Stimulated activated CD8-positive, alpha-beta memory T cell treated with anti-CD3 and anti-CD28 coated beads, Interleukin-12 subunit alpha, Interleukin-12 subunit beta, amount 100 ng/mL, for 24 hours (primary cell): ENCODE data around the gene ABCG2.

ENCODE experiments used
- DNase-seq: peaks from one replicate; pipeline ENCODE4 v3.0.0-alpha.2; 2020; ENCODE audit errors: extremely low read depth

The ABCG2 gene

DNA sequence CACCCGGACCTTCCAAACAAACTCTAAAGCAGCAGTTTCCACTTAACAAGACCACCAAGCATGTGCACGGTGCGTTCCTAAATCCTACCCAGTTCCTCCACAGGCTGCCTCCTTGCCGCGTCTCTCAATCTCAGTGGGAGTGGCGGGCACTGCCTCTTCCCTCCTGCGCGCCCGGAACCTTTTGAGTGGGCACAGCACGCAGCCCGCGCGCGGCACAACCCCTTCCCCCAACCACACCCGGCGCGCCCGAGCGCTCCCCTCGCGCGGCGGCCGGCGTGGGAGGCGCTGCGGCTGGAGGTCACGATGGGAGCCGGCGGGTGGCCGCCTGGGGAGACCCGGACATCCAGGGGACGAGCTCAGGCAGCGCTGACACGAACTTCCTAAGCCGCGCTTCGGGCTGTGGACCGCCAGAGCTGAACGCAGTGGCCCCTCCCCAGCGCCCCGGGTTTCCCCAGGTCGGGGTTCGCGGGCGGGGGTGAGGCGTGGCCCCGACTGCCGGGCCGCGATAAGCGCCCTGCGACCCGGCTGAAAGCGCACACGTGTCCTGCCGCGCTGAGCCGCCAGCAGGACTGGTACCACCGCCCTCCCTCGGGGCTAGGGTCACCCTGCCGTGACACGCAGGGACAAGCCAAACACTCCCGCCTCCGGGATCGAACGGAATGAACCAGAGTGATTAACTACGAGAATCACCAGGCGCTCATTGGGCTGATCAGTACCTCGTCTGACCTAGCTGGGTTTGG lies at the start of gene ABCG2:
TSS of gene ABCG2 (minus strand) at position 151 of the 740 bp plus-strand sequence. CDS start 18,644 bp downstream, outside the sequence.
- peak; percentile 3 for DNase-seq

DNA sequence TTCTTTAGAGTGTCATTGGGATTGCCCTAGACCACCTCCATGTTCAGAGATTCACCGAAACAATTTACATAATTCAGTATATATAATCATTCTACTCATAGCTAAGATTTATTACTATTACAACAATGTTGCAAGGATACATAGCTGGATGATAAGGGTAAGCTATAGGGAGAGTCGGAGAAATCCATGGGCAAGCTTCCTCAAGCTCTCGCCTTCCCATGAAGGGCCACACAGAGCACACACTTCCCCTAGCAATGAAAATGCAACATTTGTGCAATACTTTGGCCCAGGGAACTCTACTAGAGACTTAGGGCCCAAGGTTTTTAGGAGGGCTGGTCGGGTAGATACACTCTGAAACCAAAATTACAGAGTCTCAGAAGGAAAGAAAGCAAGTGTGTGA lies 49.7 kb upstream of the ABCG2 start:
- DNase-seq = no peak

DNA sequence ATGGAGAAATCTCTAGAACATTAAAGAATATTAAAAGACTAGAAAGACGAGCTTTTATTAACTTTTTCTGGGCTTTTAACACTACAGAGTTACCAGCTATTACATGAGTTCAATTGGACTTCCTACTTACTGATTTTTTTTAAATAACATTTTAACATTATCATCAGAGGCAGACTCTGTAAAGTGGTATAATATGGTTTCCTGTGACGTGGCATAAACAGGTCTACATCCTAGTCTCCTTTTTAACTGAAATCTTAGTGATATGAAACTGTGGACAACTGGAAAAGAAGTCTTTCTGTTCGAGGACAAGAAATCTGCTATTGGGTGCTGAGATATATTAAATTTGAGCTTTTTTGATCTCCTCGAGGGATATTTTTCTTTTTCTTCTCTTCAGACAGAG lies 48.7 kb upstream of the ABCG2 start:
- DNase-seq = no peak

DNA sequence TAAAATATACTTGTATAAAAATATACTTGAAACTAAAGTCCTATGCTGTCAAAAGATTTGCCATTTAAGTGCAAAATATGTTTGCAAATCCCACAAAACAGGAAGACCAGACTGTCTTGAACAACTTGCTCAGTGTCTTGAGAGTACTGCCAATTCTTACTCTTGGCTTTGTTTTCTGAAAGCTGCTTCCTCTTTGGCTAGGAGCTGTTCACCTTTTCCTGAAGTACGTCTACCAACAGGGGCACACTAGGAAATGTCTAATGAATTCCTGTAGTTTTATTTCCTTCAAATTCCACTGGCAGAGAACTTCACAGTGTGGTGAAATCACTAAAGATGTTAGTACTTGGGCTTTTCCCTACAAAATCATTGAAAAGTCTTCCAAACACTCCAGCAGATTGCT lies 46.4 kb upstream of the ABCG2 start:
- no peak for DNase-seq

DNA sequence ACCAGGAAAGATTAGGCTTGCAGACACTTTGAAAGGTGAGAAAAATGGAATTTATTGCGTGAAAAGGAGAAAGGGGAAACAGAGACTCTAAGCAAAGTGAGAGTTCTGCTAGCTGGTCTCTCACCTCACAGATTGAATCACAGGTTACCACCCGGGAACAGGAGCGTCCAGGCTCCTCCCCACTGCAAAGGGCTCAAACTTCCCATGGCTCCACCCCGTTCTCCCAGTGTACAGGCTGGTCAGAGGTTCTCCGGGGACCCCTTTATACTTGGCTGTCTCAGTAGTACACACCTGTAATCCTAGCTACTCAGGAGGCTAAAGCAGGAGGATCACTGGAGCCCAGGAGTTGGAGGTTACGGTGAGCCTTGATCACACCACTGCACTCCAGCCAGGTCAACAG lies 44.0 kb upstream of the ABCG2 start:
- no peak for DNase-seq

DNA sequence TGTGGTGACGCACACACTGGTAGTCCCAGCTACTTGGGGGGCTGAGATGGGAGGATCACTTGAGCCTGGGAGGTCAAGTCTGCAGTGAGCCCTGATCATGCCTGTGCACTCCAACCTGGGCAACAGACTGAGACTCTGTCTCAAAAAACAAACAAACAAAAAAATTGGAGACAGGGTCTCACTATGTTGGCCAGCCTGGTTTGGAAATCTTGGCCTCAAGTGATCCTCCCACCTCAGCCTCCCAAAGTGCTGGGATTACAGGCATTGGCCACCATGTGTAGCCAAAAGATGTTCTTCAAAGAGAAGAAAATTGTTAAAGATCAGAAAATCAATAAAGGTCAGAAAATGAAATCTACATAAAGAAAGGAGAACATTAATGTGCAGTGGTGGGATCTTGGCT lies 41.7 kb upstream of the ABCG2 start:
- no peak for DNase-seq

DNA sequence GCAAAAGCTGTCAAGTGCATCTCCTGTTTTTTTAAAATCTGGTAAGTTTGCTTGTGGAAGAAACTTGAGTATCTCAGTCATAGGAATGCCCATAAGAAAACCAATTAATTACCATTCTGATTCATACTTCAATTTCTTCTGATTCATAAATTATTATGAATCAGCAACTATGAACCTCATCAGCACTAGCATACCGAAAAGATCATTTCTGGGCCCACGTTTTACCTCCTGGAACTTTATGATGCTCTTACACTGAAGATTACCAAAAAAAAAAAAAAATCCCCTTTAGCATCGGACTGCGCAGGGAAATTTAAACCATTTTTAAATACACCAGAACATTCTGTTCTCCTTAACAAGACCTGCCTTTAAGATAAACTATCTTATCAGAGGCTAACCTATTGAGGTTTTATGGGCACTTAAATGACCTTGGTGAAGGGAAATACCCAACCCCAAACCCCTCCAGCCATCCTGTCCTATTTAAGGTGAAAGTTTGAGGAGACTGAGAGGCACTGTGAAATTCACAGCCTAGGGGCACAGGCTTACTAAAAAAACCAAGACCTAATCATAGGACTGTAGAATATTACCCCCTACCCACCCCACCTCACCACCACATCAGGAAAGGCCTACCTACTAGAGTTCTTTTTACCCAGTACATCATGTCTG lies 38.2 kb upstream of the ABCG2 start:
- no peak for DNase-seq

DNA sequence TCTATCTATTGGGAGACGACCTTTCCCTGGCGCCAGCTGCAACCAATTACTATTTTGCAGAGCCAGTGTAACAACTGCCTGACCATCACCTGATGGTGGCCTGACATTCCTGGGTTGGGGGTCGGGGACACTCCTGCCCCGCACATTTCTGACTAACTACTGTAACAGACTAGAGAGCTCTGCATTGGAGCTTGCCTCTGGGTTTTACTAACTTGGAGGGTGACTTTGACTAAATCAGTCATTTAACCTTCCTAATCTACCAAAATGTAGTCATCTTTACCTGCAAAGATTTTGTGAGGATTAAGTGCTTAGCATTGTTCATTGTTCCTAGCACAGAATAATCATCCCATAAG lies 37.5 kb upstream of the ABCG2 start:
- DNase-seq = no peak

DNA sequence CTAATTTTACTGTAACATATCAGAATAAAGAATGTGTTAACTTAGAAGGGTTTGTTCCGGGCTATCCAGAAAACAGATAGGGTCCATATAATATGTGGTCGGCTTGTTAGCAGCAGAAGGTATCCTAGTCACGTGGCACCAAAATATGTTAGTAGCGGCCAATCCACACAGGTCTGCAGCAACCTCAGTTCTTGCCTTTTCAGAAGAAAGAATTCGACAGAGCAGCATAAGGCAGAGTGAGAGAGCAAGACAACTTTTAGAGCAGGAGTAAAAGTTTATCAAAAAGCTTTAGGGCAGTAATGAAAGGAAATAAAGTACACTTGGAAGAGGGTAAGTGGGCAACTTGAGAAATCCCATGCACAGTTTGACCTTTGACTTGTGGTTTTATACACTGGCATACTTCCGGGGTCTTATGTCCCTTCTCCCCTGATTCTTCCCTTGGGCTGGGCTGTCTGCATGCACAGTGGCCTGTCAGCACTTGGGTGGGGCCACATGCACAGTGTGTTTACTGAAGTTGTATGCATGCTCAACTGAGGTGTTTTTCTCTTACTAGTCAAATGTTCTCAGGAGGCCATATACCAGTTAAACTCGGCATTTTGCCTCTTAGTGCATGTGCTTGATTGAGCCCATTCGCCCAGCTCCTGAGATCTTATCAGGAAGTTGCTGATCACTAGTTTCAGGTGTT lies 37.0 kb upstream of the ABCG2 start:
- no peak for DNase-seq

DNA sequence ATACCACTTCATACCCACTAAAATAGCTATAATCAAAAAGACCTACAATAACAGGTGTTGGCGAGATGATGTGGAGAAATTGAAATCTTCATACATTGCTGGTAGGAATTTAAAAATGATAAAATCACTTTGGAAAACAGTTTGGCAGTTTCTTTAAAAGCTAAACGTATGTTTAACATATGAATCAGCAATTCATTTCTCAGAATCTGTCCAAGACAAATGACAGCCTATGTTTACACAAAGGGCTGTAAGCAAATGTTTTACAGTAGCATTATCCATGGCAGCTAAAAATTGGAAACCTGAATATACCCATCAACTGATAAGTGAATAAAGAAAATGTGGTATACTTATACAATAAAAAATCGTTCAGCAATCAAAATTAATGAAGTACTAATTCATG lies 33.0 kb upstream of the ABCG2 start:
- no peak for DNase-seq

DNA sequence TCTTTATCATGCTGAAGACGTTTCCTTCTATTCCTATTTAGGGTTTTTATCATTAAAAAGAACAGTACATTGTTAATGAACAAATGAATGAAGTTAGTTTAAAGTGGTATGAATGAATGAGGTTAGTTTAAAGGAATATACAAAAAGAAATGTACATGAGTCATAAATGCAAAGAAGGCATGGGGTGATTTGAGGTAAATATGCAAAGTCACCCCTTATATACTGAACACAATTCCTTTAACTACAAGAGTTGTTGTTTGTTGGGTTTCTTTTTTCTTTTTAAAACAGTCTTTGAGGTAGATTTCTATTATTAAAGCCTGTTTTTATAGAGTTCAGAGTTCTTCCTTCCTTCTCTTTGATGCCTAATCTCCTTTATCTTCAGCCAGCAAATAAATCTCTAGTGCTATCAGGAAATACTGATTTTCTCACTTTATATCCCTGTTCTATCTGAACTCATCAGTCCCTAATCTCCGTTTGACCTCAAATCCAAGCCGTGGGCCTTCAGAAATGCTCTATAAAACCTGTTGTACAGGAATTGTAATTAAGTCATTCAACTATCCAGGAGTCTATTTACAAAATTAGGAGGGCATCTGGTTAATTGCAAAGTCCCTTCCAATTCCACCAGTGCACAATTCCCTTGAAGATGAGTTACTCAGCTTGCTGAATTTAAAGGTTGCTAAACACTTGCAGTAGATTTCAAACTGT lies 31.6 kb upstream of the ABCG2 start:
- DNase-seq = no peak

DNA sequence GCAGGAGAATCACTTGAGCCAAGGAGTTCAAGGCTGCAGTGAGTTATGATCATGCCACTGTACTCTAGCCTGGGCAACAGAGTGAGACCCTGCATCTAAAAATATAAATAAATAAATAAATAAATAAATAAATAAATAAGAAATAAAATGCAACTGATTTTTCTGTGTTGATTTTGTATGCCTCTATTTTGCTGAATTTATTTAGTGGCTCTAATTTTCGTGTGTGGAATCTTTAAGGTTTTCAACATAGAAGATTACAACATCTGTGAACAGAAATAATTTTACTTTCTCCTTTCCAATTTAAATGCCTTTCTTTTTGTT lies 30.9 kb upstream of the ABCG2 start:
- DNase-seq = no peak

DNA sequence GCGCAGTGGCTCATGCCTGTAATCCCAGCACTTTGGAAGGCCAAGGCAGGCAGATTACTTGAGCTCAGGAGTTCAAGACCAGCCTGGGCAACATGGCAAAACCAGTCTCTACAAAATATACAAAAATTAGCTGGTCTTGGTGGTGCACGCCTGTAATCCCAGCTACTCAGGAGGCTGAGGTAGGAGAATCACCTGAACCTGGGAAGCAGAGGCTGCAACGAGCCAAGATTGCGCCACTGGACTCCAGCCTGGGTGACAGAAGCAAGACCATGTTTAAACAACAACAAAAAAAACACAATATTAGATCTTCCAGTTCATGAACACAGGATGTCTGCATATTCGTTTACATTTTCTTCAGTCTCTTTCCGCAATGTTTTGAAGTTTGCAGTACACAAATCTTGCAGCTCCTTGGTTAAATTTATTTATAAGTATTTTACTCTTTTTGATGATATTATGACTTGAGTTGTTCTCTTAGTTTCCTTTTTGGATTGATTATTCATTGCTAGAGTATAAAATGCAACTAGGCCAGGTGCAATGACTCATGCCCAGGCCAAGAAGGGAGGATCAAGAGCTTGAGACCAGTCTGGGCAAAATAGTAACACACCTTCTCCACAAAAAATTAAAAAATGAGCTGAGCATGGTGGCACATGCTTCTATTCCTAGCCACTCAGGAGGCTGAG lies 30.4 kb upstream of the ABCG2 start:
- no peak for DNase-seq

DNA sequence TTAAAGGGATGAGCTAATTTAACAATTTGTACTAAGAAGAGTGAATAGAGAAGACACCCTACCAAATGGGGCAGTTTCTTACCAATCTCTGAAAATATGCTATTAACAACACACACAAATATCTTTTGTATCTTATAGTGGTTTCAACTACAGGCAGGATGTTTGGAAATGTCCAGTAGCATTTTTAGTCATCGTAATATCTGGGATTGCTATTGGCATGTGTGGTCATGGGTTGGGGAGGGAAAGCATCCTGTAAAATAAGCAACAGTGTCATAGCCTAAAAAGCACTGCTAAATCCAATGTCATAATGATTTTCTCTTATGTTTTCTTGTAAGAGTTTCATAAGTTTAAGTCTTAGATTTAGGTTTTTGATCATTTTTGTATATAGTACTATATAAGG lies 29.3 kb upstream of the ABCG2 start:
- DNase-seq = no peak

DNA sequence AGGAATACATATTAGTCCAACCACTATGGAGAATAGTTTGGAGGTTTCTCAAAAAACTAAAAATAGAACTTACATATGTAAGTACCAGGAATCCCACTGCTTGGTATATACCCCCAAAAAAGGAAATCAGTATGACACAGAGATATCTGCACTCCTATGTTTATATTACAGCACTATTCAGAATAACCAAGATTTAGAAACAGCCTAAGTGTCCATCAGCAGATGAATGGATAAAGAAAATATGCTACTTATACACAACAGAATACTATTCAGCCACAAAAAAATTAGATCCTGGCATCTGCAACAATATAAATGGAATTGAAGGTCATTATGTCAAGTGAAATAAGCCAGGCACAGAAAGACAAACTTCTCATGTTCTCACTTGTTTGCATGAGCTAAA lies 27.5 kb upstream of the ABCG2 start:
- DNase-seq = no peak

DNA sequence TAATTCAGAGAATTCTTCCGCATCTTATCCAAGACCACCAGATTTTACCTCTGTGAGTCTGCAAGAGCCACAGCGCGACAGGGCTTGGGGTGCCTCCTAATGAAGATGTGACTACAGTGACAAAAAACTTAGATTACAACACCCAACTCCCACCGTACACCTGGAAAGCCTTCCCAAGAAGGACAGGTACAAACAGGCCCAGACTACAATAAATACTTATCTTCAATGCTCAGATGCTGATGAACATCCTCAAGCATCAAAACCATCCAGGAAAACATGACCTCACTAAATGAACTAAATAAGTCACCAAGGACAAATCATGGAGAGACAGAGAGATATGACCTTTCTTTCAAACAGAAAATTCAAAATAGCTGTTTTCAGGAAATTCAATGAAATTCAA lies 20.8 kb upstream of the ABCG2 start:
- DNase-seq = no peak

DNA sequence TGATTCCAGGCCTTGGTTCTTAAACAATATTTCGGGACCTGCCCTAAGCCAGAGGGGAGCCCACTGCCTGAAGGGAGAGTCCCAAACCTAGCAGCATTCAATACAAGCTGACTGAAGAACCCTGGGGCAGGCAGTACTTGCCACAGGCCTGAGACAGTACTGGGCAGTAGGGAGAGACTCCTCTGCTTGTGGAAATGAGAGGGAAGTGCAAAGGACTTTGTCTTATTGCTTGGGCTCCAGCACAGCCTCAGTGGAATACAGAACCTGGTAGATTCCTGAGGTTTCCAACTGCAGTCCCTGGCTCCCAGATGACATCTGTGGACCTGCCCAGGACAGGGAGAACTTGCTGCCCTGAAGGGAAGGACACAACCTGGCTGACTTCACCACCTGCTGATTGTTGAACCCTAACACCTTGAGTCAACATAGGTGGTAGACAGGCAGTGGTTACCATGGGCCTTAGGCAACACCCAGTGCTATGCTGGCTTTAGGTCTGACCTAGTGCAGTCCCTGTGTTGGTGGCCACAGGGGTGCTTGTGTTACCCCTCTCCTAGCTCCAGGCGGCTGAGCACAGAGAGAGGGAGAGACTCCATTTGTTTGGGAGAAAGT lies 20.3 kb upstream of the ABCG2 start:
- no peak for DNase-seq

DNA sequence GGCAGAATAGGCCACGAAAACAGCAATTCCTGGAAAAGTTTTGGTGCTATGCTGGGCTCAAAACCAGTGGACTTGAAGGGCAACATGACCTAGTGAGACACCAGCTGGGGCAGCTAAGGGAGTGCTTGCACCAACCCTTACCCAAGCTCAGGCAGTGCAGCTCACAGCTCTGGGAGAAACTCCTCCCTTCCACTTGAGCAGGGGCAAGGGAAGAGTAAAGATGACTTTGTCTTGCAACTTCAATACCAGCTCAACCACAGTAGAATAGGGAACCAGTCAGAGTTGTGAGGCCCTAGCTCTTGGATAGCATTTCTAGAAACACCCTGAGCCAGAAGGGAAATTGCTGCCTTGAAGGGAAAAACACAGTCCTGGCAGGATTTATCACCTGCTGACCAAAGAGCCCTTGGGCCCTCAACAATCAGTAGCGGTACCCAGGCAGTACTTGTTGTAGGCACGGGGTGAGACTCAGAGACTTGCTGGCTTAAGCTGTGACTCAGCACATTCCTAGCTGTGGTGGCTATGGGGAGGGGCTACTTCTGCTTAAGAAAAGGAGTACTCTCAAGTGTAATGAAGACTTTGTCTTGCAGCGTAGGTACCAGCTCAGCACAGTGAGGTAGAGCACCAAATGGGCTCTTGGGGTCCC lies 19.7 kb upstream of the ABCG2 start:
- DNase-seq = no peak

DNA sequence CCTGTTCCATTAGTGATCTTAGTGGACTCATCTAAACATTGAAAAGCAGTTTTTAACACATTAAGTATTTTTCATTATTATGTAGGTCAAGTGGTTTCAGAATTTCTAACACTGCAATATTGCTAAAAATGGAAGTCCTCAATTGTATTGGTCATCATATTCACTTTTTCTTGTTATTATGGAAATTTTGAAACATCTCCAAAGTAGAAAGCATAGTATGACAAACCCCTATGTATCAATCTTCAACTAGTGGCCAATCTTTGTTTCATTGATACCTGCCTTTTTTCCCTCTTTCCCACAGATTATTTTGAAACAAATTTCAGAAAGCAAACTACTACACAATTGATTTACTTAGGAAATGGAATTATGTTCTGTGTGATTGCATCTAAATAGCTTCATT lies 14.5 kb upstream of the ABCG2 start:
- no peak for DNase-seq

DNA sequence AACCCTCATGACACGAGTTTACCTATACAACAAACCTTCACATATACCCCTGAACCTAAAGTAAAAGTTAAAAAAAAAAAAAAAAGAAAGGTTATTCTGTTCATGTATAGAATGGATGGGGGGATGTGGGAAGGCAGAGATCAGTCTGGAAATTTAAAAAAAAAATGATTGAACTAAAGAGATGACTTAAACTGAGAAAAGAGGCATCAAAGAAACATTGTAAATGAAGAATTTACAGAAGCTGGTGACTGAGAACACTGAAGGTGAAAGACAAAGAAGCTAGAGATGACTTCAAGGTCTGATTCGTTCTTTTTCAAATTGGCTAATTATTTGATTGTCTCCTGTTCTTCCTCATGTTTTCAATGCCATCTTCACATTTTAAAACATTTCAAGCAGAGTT lies 12.8 kb upstream of the ABCG2 start:
- DNase-seq = no peak

DNA sequence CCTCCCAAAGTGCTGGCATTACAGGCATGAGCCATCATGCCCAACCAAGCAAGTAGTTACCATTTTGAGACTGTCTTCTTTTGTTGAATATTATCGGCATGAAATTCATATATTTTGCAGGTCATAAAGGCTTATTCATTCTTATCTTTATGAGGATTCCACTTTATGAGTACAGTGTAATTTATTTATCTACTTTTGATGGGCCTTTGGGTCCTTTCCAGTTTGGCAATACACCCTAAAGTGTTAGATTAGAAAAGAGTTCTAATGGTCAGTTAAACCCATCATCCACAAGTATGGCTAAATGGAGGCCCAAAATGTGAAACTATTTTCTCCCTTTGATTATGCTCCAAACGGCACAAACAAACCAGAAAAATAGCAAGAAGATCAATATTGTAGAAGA lies 10.9 kb upstream of the ABCG2 start:
- DNase-seq = no peak
